Islet precursor cell (in vitro differentiated cells): ENCODE measurements around the gene RBM17.
"Not testable (repeated sequence)": the region's sequence is repeated elsewhere in the genome, so short reads cannot be mapped to it uniquely, and the experiment has no call there.

Experiments
- DNase-seq: peaks from one replicate; pipeline ENCODE4 v3.0.0-alpha.2; 2018

Gene RBM17

DNA sequence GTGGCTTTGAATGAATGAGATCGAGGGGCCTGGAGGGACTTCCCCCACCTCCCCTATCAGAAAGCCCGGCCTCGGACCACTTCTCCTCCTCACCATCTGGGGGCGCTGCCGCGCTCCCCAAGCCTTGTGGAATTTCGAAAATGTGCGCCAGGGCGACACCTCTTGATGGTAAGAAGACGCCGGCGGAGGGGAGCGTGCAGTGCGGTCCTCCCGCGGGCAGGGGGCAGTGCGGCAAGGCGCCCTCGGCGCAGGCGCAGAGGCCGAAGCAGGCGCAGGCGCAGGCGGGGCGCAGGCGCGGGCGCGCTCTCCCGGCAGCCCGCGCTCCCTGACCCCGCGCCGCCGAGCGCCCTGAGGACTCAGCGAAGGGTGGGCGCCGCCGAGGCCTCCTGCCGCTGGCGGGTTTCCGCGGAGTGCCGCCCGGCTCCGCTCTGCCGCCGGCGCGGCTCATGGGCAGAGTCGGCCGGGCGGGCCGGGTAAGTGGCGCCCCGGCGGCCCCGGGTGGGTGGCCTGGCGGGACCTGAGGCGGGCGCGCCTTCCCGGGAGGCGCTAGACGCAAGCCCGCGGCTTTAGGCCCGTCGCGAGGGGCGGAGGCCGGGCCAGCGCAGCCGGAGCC is at the start of gene RBM17:
RBM17 (plus strand) TSS at position 314 of the 613 bp plus-strand sequence. CDS start 8,032 bp downstream, outside the sequence.
- DNase-seq: peak; percentile 96

DNA sequence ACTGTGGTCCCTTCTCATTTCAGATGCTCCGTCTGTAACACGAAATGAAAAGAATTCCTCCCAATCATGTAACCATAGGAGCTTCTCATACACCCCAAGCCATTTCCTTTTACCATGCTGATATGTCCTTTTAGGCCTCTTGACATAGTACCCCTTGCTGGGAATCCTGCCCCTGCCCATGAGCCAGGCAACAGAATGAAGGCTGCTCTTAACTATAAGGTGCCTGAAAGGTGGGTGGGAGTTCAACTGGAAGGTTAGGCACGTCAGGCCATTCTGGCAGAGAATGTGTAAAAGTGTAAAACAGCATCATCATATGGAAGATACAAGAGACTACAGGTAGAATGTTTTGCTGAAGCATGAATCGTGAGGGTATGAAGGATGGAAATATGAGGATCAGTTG is 49.1 kb upstream of the RBM17 start:
- DNase-seq: no peak

GRCh38 chr10:6040205-6040604 is 48.6 kb upstream of the RBM17 start:
- no peak for DNase-seq

DNA sequence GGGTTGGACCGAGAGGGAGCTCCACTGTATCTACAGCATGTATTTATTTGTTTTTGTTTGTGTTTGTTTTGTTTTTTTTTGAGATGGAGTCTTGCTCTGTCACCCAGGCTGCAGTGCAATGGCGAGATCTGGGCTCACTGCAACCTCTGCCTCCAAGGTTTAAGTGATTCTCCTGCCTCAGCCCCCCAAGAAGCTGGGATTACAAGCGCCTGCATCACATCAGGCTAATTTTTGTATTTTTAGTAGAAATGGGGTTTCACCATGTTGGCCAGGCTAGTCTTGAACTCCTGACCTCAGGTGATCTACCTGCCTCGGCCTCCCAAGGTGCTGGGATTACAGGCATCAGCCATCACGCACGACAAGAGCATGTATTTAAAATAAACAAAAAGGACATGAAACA is 45.5 kb upstream of the RBM17 start:
- not testable (repeated sequence) for DNase-seq

DNA sequence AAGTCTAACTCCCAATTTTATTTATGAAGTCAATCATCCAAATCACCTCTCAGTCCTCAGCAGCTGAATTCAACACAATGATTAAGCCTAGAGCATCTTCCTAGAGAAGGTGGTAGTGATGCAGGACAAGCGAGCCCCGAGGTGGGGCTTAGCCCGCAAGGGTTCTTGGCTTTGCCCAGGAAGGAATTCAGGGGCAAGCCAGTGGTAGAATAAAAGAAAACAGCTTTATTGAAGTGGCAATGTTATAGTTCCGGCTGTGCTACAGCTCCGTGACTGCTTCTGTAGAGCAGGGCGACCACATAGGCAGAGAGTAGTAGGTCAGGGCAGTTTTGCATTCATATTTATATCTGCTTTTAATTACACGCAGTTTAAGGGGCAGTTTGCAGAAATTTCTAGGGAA is 44.8 kb upstream of the RBM17 start:
- no peak for DNase-seq

GRCh38 chr10:6044751-6045313 is 44.0 kb upstream of the RBM17 start:
- no peak for DNase-seq

GRCh38 chr10:6045314-6045848 is 43.5 kb upstream of the RBM17 start:
- no peak for DNase-seq

GRCh38 chr10:6045878-6046772 is 42.7 kb upstream of the RBM17 start:
- DNase-seq: no peak

DNA sequence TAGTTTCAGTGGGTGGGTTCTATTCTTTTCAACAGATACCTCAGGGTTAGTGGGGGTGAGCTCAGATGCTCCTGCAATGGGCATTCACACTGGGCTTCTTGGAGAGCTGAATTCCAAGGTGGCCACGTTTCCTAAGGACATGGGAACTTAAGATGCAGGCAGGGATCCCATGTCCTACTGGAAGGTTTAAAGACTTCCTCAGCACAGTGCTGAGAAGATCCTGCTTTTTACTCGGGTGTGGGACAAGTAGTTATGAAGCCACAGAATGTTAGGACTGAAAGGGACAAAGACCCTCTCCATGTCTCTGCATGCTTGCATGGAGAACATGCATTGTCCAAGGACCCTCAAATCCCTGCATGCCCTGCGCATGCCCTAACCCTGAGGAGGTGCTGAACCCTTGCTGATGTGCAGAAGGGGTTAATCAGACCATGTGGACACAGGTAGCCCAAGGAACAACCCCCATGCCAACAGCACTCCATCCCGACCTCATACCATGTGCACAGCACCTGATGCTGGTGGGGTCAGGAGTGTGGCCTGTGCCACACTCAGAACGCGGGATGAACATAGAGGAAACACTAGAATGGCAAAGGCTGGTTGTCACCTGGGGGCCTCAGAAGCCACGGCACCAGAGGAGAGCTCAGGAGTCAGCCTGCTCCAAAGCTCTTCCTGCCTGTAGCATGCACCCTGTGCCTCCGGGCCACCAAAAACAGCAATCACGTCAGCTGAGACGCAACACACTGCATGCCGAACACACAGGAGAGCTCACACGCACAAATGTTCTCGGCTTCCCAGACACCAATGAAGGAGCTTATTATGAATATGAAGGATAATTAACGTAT is 41.8 kb upstream of the RBM17 start:
- DNase-seq: no peak

DNA sequence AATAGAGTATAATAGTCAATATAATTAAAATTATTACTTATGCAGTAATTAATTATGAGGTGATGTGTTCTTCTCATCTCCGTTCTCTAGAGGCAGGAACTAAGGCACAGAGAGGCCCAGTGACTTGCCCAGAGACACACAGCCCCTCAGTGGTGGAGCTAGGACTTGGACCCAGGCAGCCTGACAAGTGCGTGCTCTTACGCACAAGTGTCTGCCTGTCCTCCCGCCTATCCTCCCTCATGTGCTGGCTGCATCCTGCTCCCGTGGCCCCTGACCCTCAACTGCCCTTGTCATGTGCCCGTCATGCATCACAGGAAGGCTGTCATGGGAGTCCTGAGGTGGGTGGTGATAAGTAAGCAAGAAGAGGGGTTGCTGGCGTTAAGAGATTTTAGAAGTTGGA is 41.0 kb upstream of the RBM17 start:
- DNase-seq: no peak

- DNase-seq: no peak
Measured at GRCh38 chr10:6048281-6049030, 40.4 kb upstream of the RBM17 start.

DNA sequence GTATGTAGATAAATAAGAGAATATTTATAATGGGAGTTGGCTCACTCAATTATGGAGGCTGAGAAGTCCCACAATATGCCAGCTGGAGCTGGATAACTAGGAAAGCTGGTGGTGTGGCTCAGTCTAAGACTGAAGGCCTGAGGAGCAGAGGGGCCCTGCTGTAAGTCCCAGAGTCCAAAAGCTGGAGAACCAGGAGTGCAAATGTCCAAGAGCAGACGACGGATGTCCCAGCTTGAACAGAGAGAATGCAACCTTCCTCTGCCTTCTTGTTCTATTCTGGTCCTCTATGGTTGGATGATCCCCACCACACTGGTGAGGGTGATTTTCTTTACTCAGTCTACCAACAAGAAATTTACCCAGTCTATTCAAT is 39.8 kb upstream of the RBM17 start:
- DNase-seq: no peak

- no peak for DNase-seq
Measured at GRCh38 chr10:6050801-6051445, 37.9 kb upstream of the RBM17 start.

DNA sequence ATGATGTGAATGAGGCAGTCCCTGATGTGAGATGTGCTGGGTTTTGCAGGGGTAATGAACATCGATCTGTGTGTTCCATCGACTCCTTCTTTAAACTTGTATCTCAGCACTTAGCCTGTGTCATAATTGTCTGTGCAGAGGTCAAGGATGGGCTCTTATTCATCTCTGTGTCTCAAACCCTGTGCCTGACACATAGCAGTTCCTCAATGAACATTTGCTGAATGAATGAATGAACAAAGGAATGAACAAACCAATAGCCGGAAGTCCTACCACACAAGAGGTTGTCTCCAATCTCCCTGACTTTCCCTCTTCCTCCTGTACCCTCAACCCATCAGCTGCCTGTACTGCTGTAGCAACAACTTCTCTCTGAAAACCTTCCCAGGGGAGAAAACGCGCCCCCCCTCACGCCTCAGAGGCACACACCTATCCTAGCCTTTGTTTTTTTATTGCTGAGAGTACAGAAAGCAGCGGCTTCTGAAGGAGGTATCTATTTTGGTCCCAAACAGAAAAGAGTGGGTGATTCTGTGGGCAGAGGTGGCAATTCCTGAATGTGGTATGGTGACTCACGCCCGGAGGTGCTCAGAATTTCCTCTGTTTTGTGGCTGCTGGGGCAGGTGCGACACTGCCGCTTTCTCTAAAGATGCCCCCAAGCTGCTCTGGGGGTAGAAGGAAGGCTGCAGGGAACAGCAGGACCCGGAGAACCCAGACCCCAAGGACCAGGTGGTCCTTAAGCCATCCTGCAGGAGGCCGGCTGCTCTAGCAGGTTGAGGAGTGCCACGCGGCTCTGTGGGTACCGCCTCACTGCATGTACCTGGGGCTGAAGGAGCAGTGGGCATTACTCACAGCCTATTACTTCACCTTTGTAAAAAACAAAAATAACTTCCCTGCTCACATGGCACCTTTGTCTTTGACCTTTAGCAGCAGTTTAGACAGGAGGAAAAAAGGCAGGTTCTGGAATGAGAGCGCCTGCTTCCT is 36.3 kb upstream of the RBM17 start:
- DNase-seq: no peak

- no peak for DNase-seq
Measured at GRCh38 chr10:6053303-6053702, 35.5 kb upstream of the RBM17 start.

- DNase-seq: no peak
Measured at GRCh38 chr10:6053816-6054631, 34.8 kb upstream of the RBM17 start.

- no peak for DNase-seq
Measured at GRCh38 chr10:6054884-6055283, 34.0 kb upstream of the RBM17 start.

- DNase-seq: no peak
Measured at GRCh38 chr10:6055929-6056328, 32.9 kb upstream of the RBM17 start.

GRCh38 chr10:6056411-6057135 is 32.3 kb upstream of the RBM17 start:
- DNase-seq: peak; percentile 16
